Stimulated activated CD4-positive, alpha-beta T cell treated with anti-CD3 and anti-CD28 coated beads, Interleukin-1b, Interleukin-23, amount 100 ng/mL, for 48 hours (primary cell): ENCODE data around the gene PPARG.
"Not testable (repeated sequence)": the region's sequence is repeated elsewhere in the genome, so short reads cannot be mapped to it uniquely, and the experiment has no call there.

Experiments
- DNase-seq: peaks from one replicate; pipeline ENCODE4 v3.0.0-alpha.2; 2020

PPARG gene

DNA sequence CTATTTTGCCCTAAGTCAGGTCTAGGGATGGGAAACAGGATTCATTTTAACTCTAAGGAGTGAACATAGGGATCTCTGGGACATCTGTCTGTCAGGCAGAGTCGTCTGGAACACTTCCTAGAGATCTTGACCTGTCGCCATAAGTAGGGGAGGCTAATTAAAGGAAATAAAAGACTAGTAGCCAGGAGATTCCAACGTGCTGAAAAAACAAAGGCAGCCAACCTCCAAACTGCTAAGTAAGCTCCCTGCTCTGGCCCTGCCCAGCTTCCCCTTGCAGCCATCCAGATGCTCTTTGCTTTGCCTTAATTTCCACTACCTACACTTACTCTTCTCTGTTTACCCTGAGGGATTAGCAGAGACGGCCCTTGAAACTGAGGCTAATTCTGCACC, 177.0 kb downstream of the PPARG start:
- no peak for DNase-seq

DNA sequence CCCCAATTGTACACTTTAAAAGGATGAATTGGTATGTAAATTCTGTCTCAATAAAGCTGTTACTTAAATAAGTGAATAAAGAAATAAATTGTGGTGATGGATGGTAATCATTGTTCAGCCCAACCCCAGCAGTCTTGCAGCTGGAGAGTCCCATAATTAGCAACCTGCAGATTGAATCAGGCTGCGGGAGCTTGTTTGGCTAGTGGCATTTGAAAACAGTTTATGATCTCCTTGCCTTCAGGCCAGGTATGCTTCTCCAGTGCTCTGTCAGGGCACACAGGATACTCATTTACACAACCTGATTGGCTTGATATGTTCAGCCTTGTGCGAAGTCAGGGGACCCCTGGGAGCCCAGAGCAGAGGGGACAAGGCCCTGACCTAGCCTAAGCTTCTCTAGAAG, 178.9 kb downstream of the PPARG start:
- no peak for DNase-seq

DNA sequence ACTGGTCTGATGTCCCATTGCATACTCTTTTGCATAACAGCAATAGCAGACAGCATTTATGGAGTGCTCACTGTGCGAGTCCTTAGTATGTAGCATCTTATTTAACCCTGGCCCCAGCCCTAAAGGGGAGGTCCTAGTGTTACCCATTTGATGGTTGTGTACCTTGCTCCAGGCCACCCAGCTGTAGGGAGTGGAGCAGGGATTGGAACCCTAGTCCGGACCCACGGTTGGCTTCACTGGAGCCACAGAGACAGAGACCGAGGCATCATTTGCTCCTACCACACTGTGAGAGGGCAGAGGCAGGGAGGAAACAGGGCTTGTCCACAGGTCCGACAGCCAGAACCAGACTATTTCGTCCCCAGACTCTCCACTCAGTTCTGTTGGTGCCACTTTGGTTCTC, 179.4 kb downstream of the PPARG start:
- no peak for DNase-seq

DNA sequence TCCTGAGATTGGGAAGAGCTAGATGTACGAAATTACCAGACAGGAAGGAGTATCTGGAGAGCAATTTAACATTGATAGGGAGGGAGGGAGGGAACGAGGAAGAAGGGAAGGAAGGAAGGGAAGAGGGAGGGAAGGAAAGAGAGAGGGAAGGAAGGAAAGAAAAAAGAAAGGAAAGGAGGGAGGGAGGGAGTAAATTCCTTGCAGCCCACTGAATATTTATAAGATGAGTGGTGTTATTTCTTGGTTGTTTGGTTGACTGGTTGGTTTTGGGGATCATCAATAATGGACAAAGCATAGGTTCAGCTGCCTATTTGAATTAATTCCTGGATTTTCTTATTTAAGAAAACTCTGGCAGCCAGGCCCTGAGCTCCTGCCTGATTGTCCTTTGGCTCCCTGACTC, 179.9 kb downstream of the PPARG start:
- DNase-seq, result no peak

DNA sequence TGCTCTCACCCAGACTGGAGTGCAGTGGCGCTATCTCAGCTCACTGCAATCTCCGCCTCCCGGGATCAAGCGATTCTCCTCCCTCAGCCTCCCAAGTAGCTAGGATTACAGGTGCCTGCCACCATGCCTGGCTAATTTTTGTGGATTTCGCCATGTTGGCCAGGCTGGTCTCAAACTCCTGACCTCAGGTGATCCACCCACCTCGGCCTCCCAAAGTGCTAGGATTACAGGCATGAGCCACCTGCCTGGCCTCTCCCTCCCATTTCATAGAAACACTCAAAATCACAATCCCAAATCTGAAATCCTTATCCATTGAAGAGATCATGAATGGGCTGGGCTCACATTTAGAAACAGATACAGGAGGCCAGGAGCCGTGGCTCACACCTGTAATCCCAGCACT, 180.4 kb downstream of the PPARG start:
- not testable (repeated sequence) for DNase-seq

DNA sequence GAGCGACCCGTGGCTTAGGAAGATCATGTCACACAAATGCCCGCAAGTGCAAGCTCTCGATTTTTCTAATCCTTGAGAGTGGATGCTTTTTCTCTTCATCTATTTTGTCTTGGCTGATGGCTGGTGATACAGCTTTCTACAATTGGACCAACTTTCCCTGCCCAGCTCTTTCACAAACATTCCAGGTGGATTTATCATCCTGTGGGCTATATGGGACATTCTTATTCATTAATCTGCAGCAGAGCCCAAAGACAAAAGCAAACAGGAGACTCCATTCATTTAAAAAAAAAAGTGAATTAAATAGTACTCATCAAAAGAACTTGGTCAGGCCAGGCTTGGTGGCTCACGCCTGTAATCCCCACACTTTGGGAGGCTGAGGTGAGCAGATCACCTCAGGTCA, 181.2 kb downstream of the PPARG start:
- no peak for DNase-seq

DNA sequence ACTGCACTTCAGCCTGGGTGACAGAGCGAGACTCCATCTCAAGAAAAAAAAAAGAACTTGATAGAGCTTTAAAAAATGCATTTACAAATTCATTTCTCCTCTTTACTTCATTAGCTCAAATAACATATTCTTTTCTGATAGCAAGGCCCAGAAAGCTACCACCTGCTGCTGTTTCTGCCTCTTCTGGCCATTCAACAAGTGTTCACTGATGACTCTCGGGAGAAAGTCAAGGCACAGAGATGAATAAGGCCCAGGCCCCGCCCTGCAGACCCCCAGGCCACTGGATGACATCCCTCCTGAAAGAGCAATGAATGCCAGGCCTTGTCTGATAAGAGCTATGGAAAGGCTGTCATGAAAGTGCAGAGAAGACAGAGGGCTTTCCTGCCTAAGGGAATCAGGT, 181.8 kb downstream of the PPARG start:
- no peak for DNase-seq

DNA sequence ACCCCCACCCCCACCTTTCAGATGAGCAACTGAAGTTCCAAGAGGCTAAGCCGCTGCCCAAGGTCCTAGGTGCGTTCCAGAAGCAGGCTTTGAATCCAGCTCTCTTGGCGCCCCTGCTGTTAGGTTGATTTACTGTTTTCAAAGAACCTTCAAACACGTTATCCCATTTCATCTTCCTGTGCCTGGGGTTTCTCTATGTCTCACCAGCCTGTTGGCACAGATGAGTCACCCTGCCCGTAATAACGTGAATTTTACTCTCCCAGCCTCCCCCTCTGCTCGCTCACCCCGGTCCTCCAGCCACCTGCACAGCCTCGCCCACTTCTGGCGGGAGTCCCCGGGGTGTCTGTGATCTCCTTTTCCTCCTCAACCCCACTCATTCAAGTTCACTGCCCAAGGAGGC, 182.4 kb downstream of the PPARG start:
- peak; percentile 81 for DNase-seq

DNA sequence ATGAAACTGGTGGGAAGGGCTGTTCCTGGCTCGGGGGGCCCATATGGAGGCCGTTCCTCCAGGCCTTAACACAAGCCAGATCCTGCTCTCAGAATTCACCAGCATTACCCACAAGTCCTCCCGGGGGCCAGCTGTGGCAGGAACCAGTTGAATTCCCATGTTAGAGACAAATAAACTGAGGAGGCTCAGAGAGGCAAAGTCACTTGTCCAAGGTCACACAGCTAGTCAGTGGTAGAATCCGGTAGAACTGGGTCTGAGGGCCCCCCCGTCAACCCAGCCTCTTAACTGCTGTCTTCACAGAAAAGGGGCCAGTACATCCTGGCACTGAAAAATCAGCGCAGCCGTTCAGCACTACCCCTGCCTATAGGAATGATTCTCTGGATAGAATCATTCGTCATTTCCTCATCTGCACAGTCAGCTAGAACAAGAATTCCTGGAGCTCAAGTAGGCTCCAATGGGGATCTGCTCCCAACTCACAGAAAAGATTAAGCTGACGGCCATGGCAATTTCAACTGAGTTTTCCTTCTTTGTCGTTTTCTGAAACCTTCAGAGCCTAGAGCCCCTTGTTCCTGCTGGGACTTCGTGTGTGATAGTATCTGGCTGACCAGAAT, 183.2 kb downstream of the PPARG start:
- no peak for DNase-seq

DNA sequence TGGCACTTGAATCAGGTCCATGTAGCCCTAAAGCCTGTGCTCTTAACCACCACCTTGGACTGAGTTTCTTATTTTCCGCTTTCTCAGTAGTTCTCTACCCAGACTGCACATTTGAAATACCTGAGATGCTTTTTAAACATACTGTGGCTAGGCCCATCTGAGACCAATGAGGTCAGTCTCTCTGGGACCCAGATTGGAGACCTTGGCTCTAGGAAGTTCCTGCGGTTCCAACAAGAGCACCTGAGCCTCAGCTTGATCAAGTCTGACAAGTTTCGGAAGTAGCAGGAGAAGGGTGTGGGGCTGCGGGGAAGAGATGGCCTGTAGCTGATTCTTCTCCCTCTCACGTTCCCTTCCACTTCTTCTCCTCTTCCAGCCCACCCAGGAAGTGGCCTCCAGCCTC, 183.9 kb downstream of the PPARG start:
- DNase-seq, result no peak

DNA sequence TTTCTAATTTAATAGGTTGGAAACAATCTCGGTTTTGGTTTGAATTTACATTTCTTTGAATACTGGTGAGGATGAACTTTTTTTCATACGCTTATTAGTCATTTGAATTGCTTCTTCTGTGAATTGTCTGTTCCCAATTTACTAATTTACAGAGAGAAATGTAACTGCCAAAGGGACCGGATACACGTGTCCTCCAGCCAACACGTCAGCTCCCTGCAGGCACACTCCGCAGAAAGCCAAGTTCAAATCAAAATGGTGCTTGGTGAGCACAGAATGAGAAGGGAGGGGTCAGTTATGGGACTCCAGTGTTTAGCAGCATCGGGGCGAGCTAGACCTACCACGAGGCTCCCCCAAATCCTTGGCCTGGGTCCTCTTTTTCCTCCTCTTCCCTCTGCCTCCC, 184.6 kb downstream of the PPARG start:
- DNase-seq, result no peak

DNA sequence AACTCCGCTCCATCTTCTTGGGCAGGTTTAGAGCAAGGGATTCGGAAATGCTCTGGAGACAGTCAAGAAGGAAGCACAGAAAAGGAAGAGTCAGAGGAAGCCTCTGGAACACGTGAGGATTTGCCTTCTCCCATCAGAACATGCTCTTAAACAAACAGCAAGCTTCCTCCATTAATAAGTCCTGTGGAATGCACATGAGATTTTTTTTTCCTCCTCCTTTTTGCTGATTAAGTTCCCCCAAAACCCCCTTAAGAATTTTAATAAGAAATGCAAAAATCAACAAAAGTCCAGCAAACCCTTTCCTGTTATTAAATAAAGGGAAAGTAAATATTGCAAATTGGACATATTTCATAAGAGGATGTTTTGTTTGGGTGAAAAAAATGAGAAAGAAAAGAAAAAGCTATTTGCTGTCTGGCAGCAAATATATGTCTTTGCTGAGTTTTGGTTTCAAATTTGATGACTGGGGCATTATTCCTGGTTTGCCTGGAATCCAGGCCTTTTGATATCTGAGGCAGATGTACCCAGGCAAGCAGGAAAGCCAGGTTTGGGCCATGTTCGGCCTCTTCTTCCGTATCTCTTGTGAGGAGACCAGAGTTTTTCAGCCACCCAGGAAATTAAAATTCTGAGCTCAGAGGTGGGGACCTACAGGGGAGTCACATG, 187.5 kb downstream of the PPARG start:
- no peak for DNase-seq

DNA sequence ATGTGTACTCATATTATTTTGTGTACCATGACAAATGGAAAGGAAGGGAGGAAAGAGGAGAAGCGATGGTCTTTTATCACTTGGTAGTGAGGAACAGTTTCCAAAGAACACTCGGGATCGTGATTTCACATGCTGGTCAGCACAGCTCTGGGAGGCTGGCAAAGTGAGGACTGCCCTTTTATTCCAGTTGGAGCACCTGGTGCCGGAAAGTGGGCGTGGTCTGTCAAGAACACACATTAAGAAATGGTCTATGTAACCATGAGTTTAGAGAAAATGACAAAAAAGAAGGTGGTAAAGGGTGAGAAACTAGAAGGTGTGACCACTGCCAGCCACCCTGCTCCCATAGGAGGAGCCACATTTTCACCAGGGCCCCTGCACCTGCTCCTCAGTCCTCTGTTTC, 188.4 kb downstream of the PPARG start:
- DNase-seq, result no peak

DNA sequence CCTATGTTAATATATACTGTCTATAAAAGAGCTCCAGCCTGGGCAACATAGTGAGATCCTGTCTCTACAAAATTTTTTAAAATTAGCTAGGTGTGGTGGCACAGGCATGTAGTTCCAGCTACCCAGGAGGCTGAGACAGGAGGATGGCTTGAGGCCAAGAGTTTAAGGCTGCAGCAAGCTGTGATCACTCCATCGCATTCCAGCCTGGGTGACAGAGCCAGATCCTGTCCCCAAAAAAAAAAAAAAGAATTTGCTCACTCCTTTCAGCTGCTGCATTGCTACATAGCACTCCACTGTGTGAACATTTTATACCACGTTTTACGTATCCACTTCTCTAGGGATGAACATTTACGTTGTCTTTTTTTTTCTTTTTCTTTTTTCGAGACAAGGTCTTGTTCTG, 189.5 kb downstream of the PPARG start:
- DNase-seq, result no peak

DNA sequence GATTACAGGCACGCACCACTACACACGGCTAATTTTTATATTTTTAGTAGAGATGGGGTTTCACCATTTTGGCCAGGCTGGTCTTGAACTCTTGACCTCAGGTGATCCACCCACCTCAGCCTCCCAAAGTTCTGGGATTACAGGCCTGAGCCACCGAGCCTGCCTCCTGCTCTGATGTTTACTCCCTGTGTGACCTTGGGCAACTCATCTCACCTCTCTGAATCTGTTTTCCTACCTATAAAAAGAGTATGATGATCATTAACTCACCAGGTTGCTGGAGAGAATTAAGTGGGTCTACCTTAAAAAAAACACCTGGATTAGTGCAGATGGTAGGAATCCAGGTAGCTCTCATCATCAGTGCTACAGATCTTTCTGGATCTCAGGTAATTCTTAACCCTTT, 190.3 kb downstream of the PPARG start:
- not testable (repeated sequence) for DNase-seq

DNA sequence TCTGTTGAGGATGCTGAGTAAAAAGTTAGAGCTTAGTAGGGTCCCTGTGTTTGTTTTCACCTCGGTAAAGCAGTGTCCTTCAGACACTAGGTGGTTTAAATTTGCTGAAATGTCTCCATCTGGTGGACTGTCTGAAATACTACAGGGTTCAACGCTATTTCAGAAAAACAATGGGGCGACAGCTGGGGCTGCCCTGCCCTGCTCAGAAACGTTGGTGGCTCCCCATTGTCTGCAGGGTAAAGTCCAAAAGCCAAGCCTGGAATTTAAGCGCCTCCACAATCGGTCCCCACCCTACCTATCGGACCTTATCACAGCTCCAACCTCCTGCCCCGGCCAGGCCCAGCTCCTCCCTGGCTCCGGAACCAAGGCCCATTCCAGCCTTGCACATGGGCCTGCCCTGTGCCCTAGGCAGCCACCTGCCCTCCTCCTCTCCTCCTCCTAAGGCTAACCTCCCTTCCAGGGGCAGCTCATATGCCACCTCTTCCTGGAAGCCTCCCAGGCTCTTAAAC, 191.1 kb downstream of the PPARG start:
- no peak for DNase-seq

DNA sequence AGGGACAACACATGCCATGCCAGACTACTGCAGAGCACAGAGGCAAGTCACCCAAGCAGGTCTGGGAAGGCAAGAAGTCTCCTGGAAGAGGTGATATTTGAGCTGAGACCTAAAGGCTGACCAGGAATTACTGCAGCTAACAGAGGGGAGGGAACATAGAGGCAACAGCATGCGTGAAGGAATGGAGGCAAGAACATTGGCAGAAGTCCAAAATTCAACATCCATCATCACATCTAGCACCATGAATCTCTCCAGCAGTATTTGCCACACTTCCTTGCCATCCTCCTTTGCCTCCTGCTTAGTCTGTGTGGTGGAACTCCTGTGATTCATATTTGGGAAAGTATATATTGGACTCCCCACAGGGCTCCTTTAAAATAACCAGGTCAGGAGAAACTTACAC, 194.5 kb downstream of the PPARG start:
- no peak for DNase-seq

DNA sequence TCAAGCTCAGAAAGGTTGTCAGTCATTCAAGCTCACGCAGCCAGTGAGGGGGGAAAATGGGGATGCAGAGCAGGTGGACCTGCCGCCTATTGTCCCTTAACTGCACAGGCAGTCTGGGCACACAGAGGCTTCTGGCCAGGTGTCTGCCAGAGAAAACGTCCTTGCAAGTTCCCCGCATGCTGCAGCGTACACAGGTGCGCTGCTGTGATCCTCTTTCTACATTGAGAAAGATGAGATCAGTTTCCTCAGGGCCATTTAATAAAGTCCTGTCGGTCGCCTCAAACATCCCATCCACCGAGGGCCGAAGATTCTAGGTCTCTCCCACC, 195.0 kb downstream of the PPARG start:
- DNase-seq, result no peak
